ENCODE data around the gene EBF3. TPM values are rescaled to one million over a fixed set of nuclear protein-coding genes. Genes with fewer than 3 reads are reported as not detected.

EBF3 gene
- total and polyA plus RNA-seq, 2 experiments from 2014 or later = 0.22 to 0.77 TPM

GRCh38 chr10:129941199-129942018 is 22.7 kb downstream of the EBF3 start:
- Histone ChIP-seq H4K20me1 (ENCODE audit: insufficient read depth, poor library complexity, severe bottlenecking) (no peaks in the 10 kb centered on the region), H3K79me2 (no peaks in the 10 kb centered on the region)

GRCh38 chr10:129940617-129941198 is 23.4 kb downstream of the EBF3 start:
- Histone ChIP-seq H3K4me2 (no peak overlapping the region), H3K9me2 (replicated peaks; ENCODE audit: insufficient read depth) (no peaks in the 10 kb centered on the region), H3K27ac (no peak overlapping the region), H3K79me2 (no peaks in the 10 kb centered on the region), H3K9me3 (ENCODE audit: low read depth) (no peaks in the 10 kb centered on the region), H3K4me3 (no peak overlapping the region), H2AFZ (no peak overlapping the region), H3K27me3 (no peaks in the 10 kb centered on the region), H3K4me1 (ENCODE audit: insufficient read depth) (no peaks in the 10 kb centered on the region), H4K20me1 (ENCODE audit: insufficient read depth, poor library complexity, severe bottlenecking) (no peaks in the 10 kb centered on the region), H3K36me3 (replicated peaks; ENCODE audit: insufficient read depth, low read depth) (no peaks in the 10 kb centered on the region)
- DNase-seq (ENCODE audit: low spot score) = no peak
- TF ChIP-seq EZH2phosphoT487 (IDR thresholded peaks at IDR 0.05; ENCODE audit: low read depth, severe bottlenecking, unreplicated experiment) = no peak
- no peak for TF ChIP-seq EZH2 (IDR thresholded peaks at IDR 0.05; ENCODE audit: borderline replicate concordance)
- no peak for TF ChIP-seq CTCF (IDR thresholded peaks at IDR 0.05; ENCODE audit: poor library complexity)
- WGBS (ENCODE audit: low lambda C conversion rate, missing lambda C conversion rate) = 91% methylated on average over 13 of the region's 13 CpGs

More at GRCh38 chr10:129941199-129942018, 22.7 kb downstream of the EBF3 start:
- Histone ChIP-seq H3K36me3 (replicated peaks; ENCODE audit: insufficient read depth, low read depth) (no peaks in the 10 kb centered on the region), H3K4me3 (no peak overlapping the region), H3K9me3 (ENCODE audit: low read depth) (no peaks in the 10 kb centered on the region), H3K4me2 (no peak overlapping the region), H3K27ac (no peak overlapping the region), H2AFZ (no peak overlapping the region), H3K4me1 (ENCODE audit: insufficient read depth) (no peaks in the 10 kb centered on the region), H3K27me3 (no peaks in the 10 kb centered on the region), H3K9me2 (replicated peaks; ENCODE audit: insufficient read depth) (no peaks in the 10 kb centered on the region)
- DNase-seq (ENCODE audit: low spot score) = no peak
- TF ChIP-seq EZH2 (IDR thresholded peaks at IDR 0.05; ENCODE audit: borderline replicate concordance) (no peak), CTCF (IDR thresholded peaks at IDR 0.05; ENCODE audit: poor library complexity) (no peak), EZH2phosphoT487 (IDR thresholded peaks at IDR 0.05; ENCODE audit: low read depth, severe bottlenecking, unreplicated experiment) (no peak)
- 84% methylated on average over 16 of the region's 16 CpGs for WGBS (ENCODE audit: low lambda C conversion rate, missing lambda C conversion rate)

- Histone ChIP-seq H3K9me3 (ENCODE audit: low read depth) (no peaks in the 10 kb centered on the region), H3K4me3 (no peak overlapping the region), H3K36me3 (replicated peaks; ENCODE audit: insufficient read depth, low read depth) (no peaks in the 10 kb centered on the region), H3K27ac (no peak overlapping the region), H3K4me1 (ENCODE audit: insufficient read depth) (no peaks in the 10 kb centered on the region), H3K4me2 (no peak overlapping the region), H4K20me1 (ENCODE audit: insufficient read depth, poor library complexity, severe bottlenecking) (no peaks in the 10 kb centered on the region), H3K9me2 (replicated peaks; ENCODE audit: insufficient read depth) (no peaks in the 10 kb centered on the region), H2AFZ (no peak overlapping the region), H3K79me2 (no peaks in the 10 kb centered on the region), H3K27me3 (no peaks in the 10 kb centered on the region)
- WGBS (ENCODE audit: low lambda C conversion rate, missing lambda C conversion rate) = 90% methylated on average over 23 of the region's 23 CpGs
- TF ChIP-seq EZH2phosphoT487 (IDR thresholded peaks at IDR 0.05; ENCODE audit: low read depth, severe bottlenecking, unreplicated experiment) (no peak), EZH2 (IDR thresholded peaks at IDR 0.05; ENCODE audit: borderline replicate concordance) (no peak), CTCF (IDR thresholded peaks at IDR 0.05; ENCODE audit: poor library complexity) (no peak)
- DNase-seq (ENCODE audit: low spot score) = no peak
These were observed 24.4 kb downstream of the EBF3 start for GRCh38 chr10:129939416-129940275.
